Prostate gland (tissue), 2 donors: ENCODE data around the gene BANK1.

Experiments
- CTCF ChIP-seq, 4 experiments: fragments of 200-600 bp in 2 of 4; fragments of 450-650 bp in 2 of 4; sonication (generic) in 2 of 4; IDR thresholded peaks; 1 replicate in 3 of 4; 2 replicates in 1 of 4; pipeline ENCODE4 v1.5.1; 2016 to 2019; ENCODE audit warnings: antibody characterized with exemption in 4 of 4, mild to moderate bottlenecking in 2 of 4, moderate library complexity in 2 of 4
- POLR2A ChIP-seq: fragments of 450-650 bp; IDR thresholded peaks from one replicate; pipeline ENCODE4 v1.6.1; 2016; ENCODE audit warnings: antibody characterized with exemption, mild to moderate bottlenecking

- no peak for TF ChIP-seq CTCF (IDR thresholded peaks at IDR 0.05)
- no peak for TF ChIP-seq POLR2A
These were observed 35.4 kb downstream of the BANK1 start for GRCh38 chr4:101825953-101826352.
